Body of pancreas (tissue), 4 donors: Measurements from ENCODE around the gene VIPR1.
A peak's percentile ranks its signal among the peaks of the same experiment; 100 is the strongest.

ENCODE experiments used
- CTCF ChIP-seq, 7 experiments: fragments of 450-650 bp in 4 of 7; fragments of 200-600 bp in 3 of 7; sonication (generic) in 3 of 7; IDR thresholded peaks; one replicate each; pipeline ENCODE4 v1.5.1; 2016 to 2019; ENCODE audit warnings: antibody characterized with exemption in 7 of 7
- POLR2A ChIP-seq, 3 donors: fragments of 450-650 bp; IDR thresholded peaks; one replicate each; pipeline ENCODE4 v1.6.1; 2016; ENCODE audit warnings: antibody characterized with exemption in 3 of 3, mild to moderate bottlenecking in 2 of 3

GRCh38 chr3:42476225-42477125 is 26.0 kb upstream of the VIPR1 start:
- TF ChIP-seq CTCF (IDR thresholded peaks at IDR 0.05) (peak in 1 of 7 experiments; percentile 4), POLR2A (IDR thresholded peaks at IDR 0.05) (no peak)
